BLaER1 treated with 17β-estradiol and CSF1 and Interleukin-3, amounts not matched to agents 10 nM and 100 nM (cell line): ENCODE measurements around the gene ARHGAP45.
A peak's percentile ranks its signal among the peaks of the same experiment; 100 is the strongest.

ENCODE experiments used
- H3K27ac ChIP-seq, 11 experiments: shearing (Covaris generic); formaldehyde crosslinking; 2 replicates each; pipeline ENCODE4 v1.8.1; 2022
- H3K27me3 ChIP-seq, 11 experiments: shearing (Covaris generic); formaldehyde crosslinking; 2 replicates each; pipeline ENCODE4 v1.8.1; 2022
- H3K36me3 ChIP-seq, 11 experiments: shearing (Covaris generic); formaldehyde crosslinking; 2 replicates each; pipeline ENCODE4 v1.8.1; 2022
- H3K4me1 ChIP-seq, 10 experiments: shearing (Covaris generic); formaldehyde crosslinking; 2 replicates each; pipeline ENCODE4 v1.8.1; 2022
- H3K4me2 ChIP-seq, 11 experiments: shearing (Covaris generic); formaldehyde crosslinking; 2 replicates each; pipeline ENCODE4 v1.8.1; 2022
- H3K4me3 ChIP-seq, 10 experiments: shearing (Covaris generic); formaldehyde crosslinking; 2 replicates each; pipeline ENCODE4 v1.8.1; 2022
- H3K9ac ChIP-seq, 11 experiments: shearing (Covaris generic); formaldehyde crosslinking; 2 replicates each; pipeline ENCODE4 v1.8.1; 2022
- H3K9me3 ChIP-seq, 11 experiments: shearing (Covaris generic); formaldehyde crosslinking; replicated peaks in 1 of 11; 2 replicates each; pipeline ENCODE4 v1.8.1; 2022
- H4K20me1 ChIP-seq, 11 experiments: shearing (Covaris generic); formaldehyde crosslinking; 2 replicates each; pipeline ENCODE4 v1.8.1; 2022
- Cebpa-rat ChIP-seq, 11 experiments: shearing (Covaris generic); IDR thresholded peaks; 2 replicates each; pipeline ENCODE4 v1.8.1; 2022

ARHGAP45 gene

DNA sequence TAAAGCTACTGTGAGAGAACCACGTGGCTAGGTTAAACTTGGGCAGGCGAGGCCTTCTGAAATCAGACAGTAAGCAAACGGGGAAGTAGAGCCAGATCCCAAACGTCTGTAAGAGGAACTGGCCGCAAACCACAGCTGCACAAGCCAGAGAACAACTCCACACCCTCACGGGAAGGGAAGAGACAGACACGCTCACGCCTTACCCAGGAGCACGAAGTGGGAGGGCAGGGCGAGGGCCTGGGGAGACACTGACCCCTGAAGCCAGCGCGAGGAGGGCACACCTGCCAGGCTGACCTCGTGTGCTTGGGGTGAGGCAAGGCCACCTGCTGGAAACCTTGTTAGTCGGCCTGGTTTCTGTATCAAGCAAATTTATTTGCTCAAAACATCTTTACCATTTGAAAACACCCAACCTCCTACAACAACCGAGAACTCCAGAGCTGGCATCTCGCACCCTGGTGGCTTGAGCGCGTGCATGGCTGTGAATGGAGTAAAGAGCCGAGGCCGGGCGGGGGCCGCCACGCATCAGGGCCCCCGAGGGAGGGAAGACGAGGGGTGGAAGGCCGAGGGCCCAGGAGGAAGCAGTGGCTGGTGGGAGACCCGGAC is 20.9 kb downstream of the ARHGAP45 start:
- H3K27ac ChIP-seq = peak overlapping the region; percentile 72 to 86 (median 83)
- peak overlapping the region in 9 of 10 experiments; percentile 2 to 44 (median 23); a peak in 8 of 20 replicates for H3K4me3 ChIP-seq
- H3K36me3 ChIP-seq = peaks cover 78 to 91% (median 87%) of the 10 kb centered on the region in 11 experiments
- H3K9ac ChIP-seq = peak overlapping the region; percentile 65 to 79 (median 73)
- TF ChIP-seq Cebpa-rat (IDR thresholded peaks at IDR 0.05) = no peak
- peaks cover 42 to 97% (median 75%) of the 10 kb centered on the region in 10 experiments for H3K4me1 ChIP-seq
- no peaks in the 10 kb centered on the region for H3K9me3 ChIP-seq
- H3K4me2 ChIP-seq = peak overlapping the region; percentile 78 to 93 (median 90)
- H3K27me3 ChIP-seq = no peaks in the 10 kb centered on the region
- H4K20me1 ChIP-seq = peaks cover 37 to 94% (median 87%) of the 10 kb centered on the region in 11 experiments

DNA sequence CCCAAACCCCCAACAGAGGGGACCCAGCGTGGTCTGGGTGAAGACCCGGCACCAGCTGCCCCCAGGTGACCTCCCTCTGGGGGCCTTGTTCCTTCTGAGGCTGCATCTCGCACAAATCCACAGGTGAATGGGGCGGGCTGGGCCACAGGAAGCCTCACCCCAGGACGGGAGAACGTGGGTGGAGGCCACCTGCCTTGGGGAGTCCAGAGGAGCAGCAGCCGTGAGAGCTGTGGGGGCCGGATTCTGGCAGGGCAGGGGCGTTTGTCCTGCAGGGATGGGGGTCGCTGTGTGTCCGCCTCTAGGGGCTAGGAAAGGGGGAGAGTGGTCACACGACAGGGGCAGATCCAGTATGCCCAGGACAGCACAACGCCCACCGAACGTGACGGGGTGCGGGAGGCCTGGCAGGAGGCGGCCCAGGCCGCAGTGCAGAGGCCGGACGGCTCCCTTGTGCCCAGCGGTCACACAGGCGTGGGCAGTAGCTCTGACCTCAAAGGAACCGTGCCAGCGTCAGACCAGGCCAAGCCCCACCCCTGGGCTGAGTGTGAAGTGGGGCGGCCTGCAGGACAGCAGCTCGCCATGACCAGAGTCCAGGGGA is 21.5 kb downstream of the ARHGAP45 start:
- peak overlapping the region; percentile 65 to 79 (median 73) for H3K9ac ChIP-seq
- H3K4me3 ChIP-seq = peak overlapping the region in 9 of 10 experiments; percentile 2 to 44 (median 23); a peak in 10 of 20 replicates
- H4K20me1 ChIP-seq = peaks cover 31 to 94% (median 87%) of the 10 kb centered on the region in 11 experiments; a peak in 21 of 22 replicates
- no peaks in the 10 kb centered on the region for H3K27me3 ChIP-seq
- H3K36me3 ChIP-seq = peaks cover 78 to 91% (median 87%) of the 10 kb centered on the region in 11 experiments
- peak overlapping the region; percentile 72 to 86 (median 83) for H3K27ac ChIP-seq
- H3K9me3 ChIP-seq = no peaks in the 10 kb centered on the region
- no peak for TF ChIP-seq Cebpa-rat (IDR thresholded peaks at IDR 0.05)
- H3K4me2 ChIP-seq = peak overlapping the region; percentile 78 to 93 (median 90)
- H3K4me1 ChIP-seq = peaks cover 44 to 97% (median 75%) of the 10 kb centered on the region in 10 experiments

DNA sequence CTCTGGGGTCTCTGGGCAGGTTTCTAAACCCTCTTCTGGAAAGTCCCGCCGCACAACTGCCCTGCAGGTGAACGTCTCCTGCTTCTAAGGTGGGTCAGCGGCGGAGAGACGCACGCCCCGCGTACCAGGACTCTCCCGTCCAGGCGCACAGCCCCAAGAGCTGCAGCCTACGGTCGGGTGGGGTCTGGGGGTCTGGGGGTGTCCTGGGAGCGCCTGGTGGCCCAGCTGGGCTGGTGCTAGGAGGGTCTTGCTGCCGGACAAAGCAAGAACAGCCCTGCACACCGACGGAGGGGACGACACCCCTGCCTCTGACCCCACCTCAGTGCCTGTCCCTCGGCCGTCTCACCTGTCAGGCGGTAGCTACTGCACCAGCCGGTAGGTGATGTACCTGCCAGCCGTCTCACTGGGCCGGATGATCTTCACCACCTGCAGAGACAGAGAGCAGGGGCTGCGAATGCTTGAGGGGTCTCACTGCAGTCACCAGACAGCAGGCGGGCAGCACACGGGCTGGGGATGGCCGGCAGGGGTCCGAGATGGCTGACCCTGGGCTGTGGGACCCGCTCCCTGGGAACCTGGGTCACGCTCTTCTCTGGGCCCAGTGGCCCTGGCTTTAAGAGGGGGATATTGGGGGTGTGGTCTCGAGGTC is 22.3 kb downstream of the ARHGAP45 start:
- Histone ChIP-seq H3K36me3 (peaks cover 75 to 91% (median 85%) of the 10 kb centered on the region in 11 experiments), H3K4me2 (peak overlapping the region; percentile 78 to 93 (median 90)), H4K20me1 (peaks cover 30 to 94% (median 87%) of the 10 kb centered on the region in 11 experiments; a peak in 21 of 22 replicates), H3K9ac (peak overlapping the region; percentile 65 to 79 (median 73); a peak in 21 of 22 replicates), H3K27me3 (no peaks in the 10 kb centered on the region), H3K27ac (peak overlapping the region; percentile 72 to 86 (median 83); a peak in 19 of 22 replicates), H3K9me3 (no peaks in the 10 kb centered on the region), H3K4me1 (peaks cover 52 to 98% (median 78%) of the 10 kb centered on the region in 10 experiments), H3K4me3 (peak overlapping the region in 4 of 10 experiments; percentile 5 to 44 (median 38); a peak in 6 of 20 replicates)
- no peak for TF ChIP-seq Cebpa-rat (IDR thresholded peaks at IDR 0.05)

DNA sequence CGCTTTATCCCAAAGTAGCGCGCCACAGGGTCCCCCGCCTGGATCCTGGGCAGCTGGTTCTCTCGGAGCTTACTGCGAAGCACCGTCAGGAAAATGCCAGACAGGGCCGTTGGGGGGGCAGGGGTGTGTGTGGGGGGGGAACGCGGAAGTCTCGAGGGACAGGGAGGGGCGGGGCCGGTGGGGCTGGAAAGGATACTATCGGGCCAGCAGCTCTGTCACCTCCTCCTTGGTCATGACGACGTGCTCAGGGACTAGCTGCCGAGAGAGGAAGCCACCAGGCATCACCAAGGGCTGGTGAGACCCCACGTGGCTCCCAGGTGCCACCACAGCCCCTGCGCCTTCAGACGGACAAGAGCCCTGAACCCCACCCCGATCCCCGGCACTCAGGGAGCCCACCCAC is 22.9 kb downstream of the ARHGAP45 start:
- peaks cover 54 to 94% (median 76%) of the 10 kb centered on the region in 10 experiments for H3K4me1 ChIP-seq
- H3K36me3 ChIP-seq = peaks cover 69 to 86% (median 79%) of the 10 kb centered on the region in 11 experiments
- H3K27me3 ChIP-seq = no peaks in the 10 kb centered on the region
- H3K4me2 ChIP-seq = peak overlapping the region in 10 of 11 experiments; percentile 84 to 93 (median 90); a peak in 18 of 22 replicates
- peak overlapping the region in 1 of 10 experiments; percentile 44; a peak in 1 of 20 replicates for H3K4me3 ChIP-seq
- no peaks in the 10 kb centered on the region for H3K9me3 ChIP-seq
- peaks cover 27 to 94% (median 87%) of the 10 kb centered on the region in 11 experiments; a peak in 21 of 22 replicates for H4K20me1 ChIP-seq
- no peak for TF ChIP-seq Cebpa-rat (IDR thresholded peaks at IDR 0.05)
- peak overlapping the region in 9 of 11 experiments; percentile 75 to 86 (median 83); a peak in 14 of 22 replicates for H3K27ac ChIP-seq
- H3K9ac ChIP-seq = peak overlapping the region in 9 of 11 experiments; percentile 65 to 79 (median 75); a peak in 10 of 22 replicates

DNA sequence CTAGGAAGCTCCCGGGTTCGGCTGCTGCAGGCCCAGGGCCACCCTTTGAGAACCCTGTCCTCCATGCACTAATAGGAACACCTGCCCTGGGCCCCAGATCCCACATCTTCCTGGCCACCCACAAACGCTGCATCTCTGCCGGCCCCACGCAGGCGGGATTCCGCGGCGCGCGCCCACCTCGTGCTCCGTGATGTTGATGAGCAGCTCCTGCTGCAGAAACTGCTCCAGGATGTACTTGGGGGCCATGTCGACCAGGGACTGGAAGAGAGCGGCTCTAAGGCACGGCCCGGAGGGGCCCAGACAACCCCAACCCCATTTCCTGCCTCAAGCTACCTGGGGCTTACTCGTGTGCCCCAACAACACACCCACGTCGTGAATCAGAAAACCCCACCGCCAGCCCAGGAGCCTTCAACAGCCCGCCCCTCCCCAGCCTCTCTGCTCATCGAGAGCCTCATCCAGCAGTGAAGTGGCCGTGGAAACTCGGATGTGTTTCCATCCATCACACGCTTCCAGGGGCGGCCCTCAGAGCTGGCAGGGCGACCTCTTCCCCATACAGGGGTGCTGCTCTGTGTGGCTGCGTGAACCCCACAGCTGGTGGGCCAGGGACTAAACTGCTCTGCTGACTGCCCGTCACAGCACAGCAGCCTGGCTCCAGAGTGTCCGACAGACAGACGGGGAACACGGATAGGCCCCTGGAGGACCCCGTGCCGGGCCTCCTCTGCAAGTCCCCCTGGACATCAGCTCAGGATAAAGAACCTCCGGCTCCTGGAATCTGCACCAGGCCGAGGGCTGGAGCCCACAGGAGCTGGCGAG is 24.0 kb downstream of the ARHGAP45 start:
- peaks cover 58 to 89% (median 76%) of the 10 kb centered on the region in 10 experiments for H3K4me1 ChIP-seq
- TF ChIP-seq Cebpa-rat (IDR thresholded peaks at IDR 0.05) = no peak
- H3K27me3 ChIP-seq = no peaks in the 10 kb centered on the region
- H3K36me3 ChIP-seq = peaks cover 58 to 75% (median 68%) of the 10 kb centered on the region in 11 experiments
- no peak overlapping the region for H3K4me3 ChIP-seq
- H3K9ac ChIP-seq = peak overlapping the region in 10 of 11 experiments; percentile 6 to 56 (median 40); a peak in 13 of 22 replicates
- no peaks in the 10 kb centered on the region for H3K9me3 ChIP-seq
- peak overlapping the region in 5 of 11 experiments; percentile 1 to 42 (median 19); a peak in 6 of 22 replicates for H3K4me2 ChIP-seq
- peak overlapping the region in 7 of 11 experiments; percentile 1 to 42 (median 18); a peak in 5 of 22 replicates for H3K27ac ChIP-seq
- peaks cover 17 to 84% (median 77%) of the 10 kb centered on the region in 11 experiments; a peak in 21 of 22 replicates for H4K20me1 ChIP-seq

DNA sequence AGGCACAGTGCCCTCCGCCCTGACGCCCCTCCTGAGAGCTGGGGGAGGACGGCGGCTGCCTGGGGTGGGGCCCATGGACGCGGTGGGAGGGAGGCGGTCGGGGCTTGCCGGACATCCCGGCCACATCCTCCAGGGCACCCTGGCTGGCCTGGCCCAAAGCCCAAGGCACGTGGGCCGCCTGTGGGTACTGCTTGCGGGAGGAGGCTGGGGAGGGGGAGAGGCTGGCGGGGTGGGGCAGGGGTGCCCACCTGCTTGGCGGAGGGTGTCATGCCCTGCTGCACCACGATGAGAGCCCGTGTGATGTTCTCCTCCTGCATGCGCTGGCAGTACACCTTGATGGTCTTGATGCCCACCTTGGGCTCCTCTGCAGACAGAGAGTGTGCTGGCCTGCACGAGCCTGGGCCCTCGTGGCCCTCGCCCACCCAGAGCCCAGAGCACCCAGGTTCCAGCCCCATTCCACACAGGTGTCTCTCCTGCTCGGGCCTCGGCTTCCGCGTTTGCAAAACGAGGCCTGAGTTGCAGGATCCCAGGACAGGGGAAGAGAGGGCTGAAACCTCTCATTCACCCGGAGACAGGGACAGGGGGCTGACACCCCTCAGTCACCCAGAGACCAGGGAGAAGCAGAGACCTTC is 24.7 kb downstream of the ARHGAP45 start:
- peak overlapping the region in 9 of 11 experiments; percentile 6 to 99 (median 50); a peak in 10 of 22 replicates for H3K9ac ChIP-seq
- H3K9me3 ChIP-seq = no peaks in the 10 kb centered on the region
- no peak for TF ChIP-seq Cebpa-rat (IDR thresholded peaks at IDR 0.05)
- peak overlapping the region in 3 of 11 experiments; percentile 10 to 98 (median 19); a peak in 3 of 22 replicates for H3K4me2 ChIP-seq
- peaks cover 54 to 89% (median 76%) of the 10 kb centered on the region in 10 experiments for H3K4me1 ChIP-seq
- H3K36me3 ChIP-seq = peaks cover 51 to 68% (median 61%) of the 10 kb centered on the region in 11 experiments
- H3K27me3 ChIP-seq = no peaks in the 10 kb centered on the region
- H3K4me3 ChIP-seq = no peak overlapping the region
- H3K27ac ChIP-seq = peak overlapping the region in 4 of 11 experiments; percentile 1 to 42 (median 25); a peak in 4 of 22 replicates
- peaks cover 10 to 77% (median 69%) of the 10 kb centered on the region in 11 experiments; a peak in 21 of 22 replicates for H4K20me1 ChIP-seq

DNA sequence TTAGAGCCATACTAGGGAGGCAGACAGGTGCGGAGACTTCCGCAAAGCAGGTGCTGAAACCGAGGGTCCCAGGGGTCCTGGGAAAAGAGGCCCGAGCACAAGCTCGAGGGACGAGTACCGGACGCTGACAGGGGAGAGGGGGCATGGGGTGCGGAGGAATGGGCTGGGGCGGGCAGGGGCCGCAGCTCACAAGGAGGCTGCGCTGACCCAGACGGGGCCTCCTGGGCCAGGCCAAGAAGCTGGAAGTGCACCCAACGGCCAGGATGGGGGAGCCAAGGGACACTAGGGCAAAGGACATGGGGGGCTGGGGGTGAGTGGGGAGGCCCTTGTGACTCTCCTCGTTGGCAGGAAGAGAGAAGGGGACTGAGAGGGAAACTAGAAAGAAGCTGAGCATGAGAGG is 26.4 kb downstream of the ARHGAP45 start:
- no peaks in the 10 kb centered on the region for H3K9me3 ChIP-seq
- H3K4me1 ChIP-seq = peaks cover 48 to 89% (median 74%) of the 10 kb centered on the region in 10 experiments
- no peak for TF ChIP-seq Cebpa-rat (IDR thresholded peaks at IDR 0.05)
- peaks cover 8 to 62% (median 55%) of the 10 kb centered on the region in 11 experiments; a peak in 20 of 22 replicates for H4K20me1 ChIP-seq
- H3K27me3 ChIP-seq = no peaks in the 10 kb centered on the region
- peak overlapping the region in 9 of 11 experiments; percentile 29 to 100 (median 98); a peak in 14 of 22 replicates for H3K27ac ChIP-seq
- H3K4me3 ChIP-seq = peak overlapping the region in 9 of 10 experiments; percentile 92 to 100 (median 98); a peak in 17 of 20 replicates
- peak overlapping the region; percentile 90 to 99 (median 96); a peak in 21 of 22 replicates for H3K9ac ChIP-seq
- H3K36me3 ChIP-seq = peaks cover 43 to 58% (median 53%) of the 10 kb centered on the region in 11 experiments
- H3K4me2 ChIP-seq = peak overlapping the region; percentile 90 to 100 (median 98)
